Central memory CD8-positive, alpha-beta T cell (primary cell): ENCODE measurements around the gene CUEDC1.

Source experiments
- ATAC-seq: fragments of 150-1000 bp; cut with Tn5 transposase; replicated peaks from 2 replicates; pipeline ENCODE4 v1.10.0; 2022; ENCODE audit warnings: mild to moderate bottlenecking, moderate FRiP score, moderate number of reproducible peaks; ENCODE audit not compliant: poor library complexity, severe bottlenecking; ENCODE audit errors: extremely low read depth
- DNase-seq, 2 donors: peaks; one replicate each; pipeline ENCODE4 v3.0.0; 2021; ENCODE audit warnings: low spot score in 2 of 2
- H3K27ac Mint-ChIP-seq: one replicate; pipeline ENCODE4 v1.8.0; 2022; ENCODE audit warnings: low read depth, mild to moderate bottlenecking, moderate library complexity, mixed read lengths
- H3K27me3 Mint-ChIP-seq: one replicate; pipeline ENCODE4 v1.8.0; 2022; ENCODE audit warnings: mixed read lengths
- H3K36me3 Mint-ChIP-seq: one replicate; pipeline ENCODE4 v1.8.0; 2022; ENCODE audit warnings: mild to moderate bottlenecking, moderate library complexity, mixed read lengths; ENCODE audit not compliant: insufficient read depth
- H3K4me1 Mint-ChIP-seq: one replicate; pipeline ENCODE4 v1.8.0; 2022; ENCODE audit warnings: mixed read lengths
- H3K4me3 Mint-ChIP-seq: one replicate; pipeline ENCODE4 v1.8.0; 2022; ENCODE audit warnings: mild to moderate bottlenecking, moderate library complexity, mixed read lengths
- H3K9me3 Mint-ChIP-seq: one replicate; pipeline ENCODE4 v1.8.0; 2022; ENCODE audit warnings: mixed read lengths

The CUEDC1 gene

GRCh38 chr17:57911834-57912673, 43.2 kb downstream of the CUEDC1 start:
- ATAC-seq (no peak), DNase-seq (no peak)
- no peaks in the 10 kb centered on the region for H3K36me3 Mint-ChIP-seq
- H3K27ac Mint-ChIP-seq = no peak overlapping the region
- H3K27me3 Mint-ChIP-seq = peaks cover 9% of the 10 kb centered on the region
- H3K4me3 Mint-ChIP-seq = no peak overlapping the region
- H3K4me1 Mint-ChIP-seq = no peaks in the 10 kb centered on the region
- H3K9me3 Mint-ChIP-seq = no peaks in the 10 kb centered on the region

GRCh38 chr17:57910462-57911420, 44.5 kb downstream of the CUEDC1 start:
- Mint-ChIP-seq H3K27ac (no peak overlapping the region), H3K9me3 (no peaks in the 10 kb centered on the region)

GRCh38 chr17:57909551-57909950, 45.7 kb downstream of the CUEDC1 start:
- Mint-ChIP-seq H3K27ac (no peak overlapping the region), H3K4me3 (no peak overlapping the region), H3K4me1 (no peaks in the 10 kb centered on the region), H3K27me3 (peaks cover 9% of the 10 kb centered on the region), H3K36me3 (no peaks in the 10 kb centered on the region), H3K9me3 (no peaks in the 10 kb centered on the region)
- ATAC-seq (no peak), DNase-seq (no peak)

More at GRCh38 chr17:57910462-57911420, 44.5 kb downstream of the CUEDC1 start:
- Mint-ChIP-seq H3K4me3 (no peak overlapping the region), H3K27me3 (peaks cover 9% of the 10 kb centered on the region), H3K4me1 (no peaks in the 10 kb centered on the region), H3K36me3 (no peaks in the 10 kb centered on the region)
- ATAC-seq (no peak), DNase-seq (no peak)

GRCh38 chr17:57908278-57908677, 46.9 kb downstream of the CUEDC1 start:
- no peaks in the 10 kb centered on the region for H3K36me3 Mint-ChIP-seq
- no peak overlapping the region for H3K4me3 Mint-ChIP-seq
- no peak overlapping the region for H3K27ac Mint-ChIP-seq
- no peak for DNase-seq
- no peaks in the 10 kb centered on the region for H3K9me3 Mint-ChIP-seq
- ATAC-seq = no peak
- H3K27me3 Mint-ChIP-seq = no peaks in the 10 kb centered on the region
- H3K4me1 Mint-ChIP-seq = no peaks in the 10 kb centered on the region

- no peak for DNase-seq
- H3K4me3 Mint-ChIP-seq = no peak overlapping the region
- H3K36me3 Mint-ChIP-seq = no peaks in the 10 kb centered on the region
- H3K27me3 Mint-ChIP-seq = no peaks in the 10 kb centered on the region
- no peaks in the 10 kb centered on the region for H3K9me3 Mint-ChIP-seq
- H3K27ac Mint-ChIP-seq = no peak overlapping the region
- ATAC-seq = no peak
- H3K4me1 Mint-ChIP-seq = no peaks in the 10 kb centered on the region
Measured at GRCh38 chr17:57906910-57907309, 48.3 kb downstream of the CUEDC1 start.

- Mint-ChIP-seq H3K27ac (no peak overlapping the region), H3K27me3 (no peaks in the 10 kb centered on the region), H3K4me1 (no peaks in the 10 kb centered on the region), H3K4me3 (no peak overlapping the region), H3K9me3 (no peaks in the 10 kb centered on the region), H3K36me3 (no peaks in the 10 kb centered on the region)
- DNase-seq (no peak), ATAC-seq (no peak)
Measured at GRCh38 chr17:57905875-57906455, 49.2 kb downstream of the CUEDC1 start.

- Mint-ChIP-seq H3K27ac (no peak overlapping the region), H3K4me1 (no peaks in the 10 kb centered on the region), H3K36me3 (no peaks in the 10 kb centered on the region)
Measured at GRCh38 chr17:57903961-57904360, 51.3 kb downstream of the CUEDC1 start.

GRCh38 chr17:57902800-57903759, 52.1 kb downstream of the CUEDC1 start:
- Mint-ChIP-seq H3K4me3 (no peak overlapping the region), H3K4me1 (no peaks in the 10 kb centered on the region), H3K27me3 (no peaks in the 10 kb centered on the region), H3K36me3 (no peaks in the 10 kb centered on the region), H3K27ac (no peak overlapping the region), H3K9me3 (no peaks in the 10 kb centered on the region)
- no peak for ATAC-seq
- no peak for DNase-seq

More at GRCh38 chr17:57903961-57904360, 51.3 kb downstream of the CUEDC1 start:
- no peaks in the 10 kb centered on the region for H3K27me3 Mint-ChIP-seq
- ATAC-seq = no peak
- no peak overlapping the region for H3K4me3 Mint-ChIP-seq
- DNase-seq = no peak
- no peaks in the 10 kb centered on the region for H3K9me3 Mint-ChIP-seq

- H3K4me1 Mint-ChIP-seq = no peaks in the 10 kb centered on the region
- no peak overlapping the region for H3K4me3 Mint-ChIP-seq
- H3K36me3 Mint-ChIP-seq = no peaks in the 10 kb centered on the region
- H3K9me3 Mint-ChIP-seq = no peaks in the 10 kb centered on the region
- ATAC-seq = no peak
- DNase-seq = no peak
- no peaks in the 10 kb centered on the region for H3K27me3 Mint-ChIP-seq
- H3K27ac Mint-ChIP-seq = no peak overlapping the region
Measured at GRCh38 chr17:57902117-57902799, 53.0 kb downstream of the CUEDC1 start.

- H3K9me3 Mint-ChIP-seq = no peaks in the 10 kb centered on the region
- H3K27ac Mint-ChIP-seq = no peak overlapping the region
- no peaks in the 10 kb centered on the region for H3K4me1 Mint-ChIP-seq
- H3K4me3 Mint-ChIP-seq = no peak overlapping the region
- no peaks in the 10 kb centered on the region for H3K27me3 Mint-ChIP-seq
- DNase-seq (no peak), ATAC-seq (no peak)
- H3K36me3 Mint-ChIP-seq = no peaks in the 10 kb centered on the region
Measured at GRCh38 chr17:57900991-57901743, 54.0 kb downstream of the CUEDC1 start.

GRCh38 chr17:57899822-57900221, 55.4 kb downstream of the CUEDC1 start:
- H3K4me1 Mint-ChIP-seq = no peaks in the 10 kb centered on the region
- no peak for ATAC-seq
- no peaks in the 10 kb centered on the region for H3K36me3 Mint-ChIP-seq
- H3K27ac Mint-ChIP-seq = no peak overlapping the region
- H3K27me3 Mint-ChIP-seq = no peaks in the 10 kb centered on the region
- no peak overlapping the region for H3K4me3 Mint-ChIP-seq
- no peak for DNase-seq
- no peaks in the 10 kb centered on the region for H3K9me3 Mint-ChIP-seq
